NCI-H1930 (cell line): ENCODE results near the gene NOP10.
"Not testable (repeated sequence)": the region's sequence is repeated elsewhere in the genome, so short reads cannot be mapped to it uniquely, and the experiment has no call there.

Experiments
- DNase-seq, 2 experiments: peaks; one replicate each; lab custom pipeline; 2025; lab: John Stamatoyannopoulos, UW

Gene NOP10

DNA sequence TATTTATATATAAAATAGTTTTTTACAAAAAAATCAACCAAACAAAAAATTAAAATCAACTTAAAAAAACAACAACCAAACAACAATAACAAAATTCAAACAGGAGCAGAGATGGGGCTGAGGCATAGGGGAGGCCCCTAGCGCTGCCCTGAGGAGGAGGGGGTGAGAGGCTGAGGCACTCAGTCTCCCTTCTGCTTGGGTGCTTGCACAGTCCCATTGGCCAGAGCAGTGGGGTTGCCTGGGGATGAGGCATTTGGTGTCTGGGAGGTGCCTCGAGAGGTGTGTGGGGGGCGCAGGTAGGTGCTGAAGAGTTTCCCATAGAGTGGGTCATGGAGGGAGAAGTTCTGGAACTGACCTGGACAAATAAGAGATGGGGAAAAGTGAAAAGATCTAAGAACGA is 16.0 kb upstream of the NOP10 start:
- DNase-seq: no peak

DNA sequence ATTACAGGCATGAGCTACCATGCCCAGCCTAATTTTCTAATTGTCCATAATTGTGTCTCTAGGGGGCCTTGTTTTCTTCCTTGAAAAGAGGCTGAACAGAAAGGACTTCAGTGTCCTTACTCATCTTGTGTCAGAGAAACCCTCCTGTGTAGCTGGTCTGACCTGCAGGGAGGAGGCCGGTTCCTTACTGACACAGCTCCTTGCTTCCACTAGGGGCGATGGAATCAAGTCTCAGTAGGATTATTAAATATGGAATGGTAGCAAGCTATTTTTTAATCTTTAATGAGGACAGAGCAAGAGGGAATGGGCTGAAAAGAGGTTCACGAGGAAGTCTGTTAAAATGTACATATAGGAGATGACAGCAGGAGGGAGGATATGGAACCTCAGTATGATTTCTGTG is 15.4 kb upstream of the NOP10 start:
- DNase-seq: no peak

GRCh38 chr15:34357653-34358052 is 14.7 kb upstream of the NOP10 start:
- no peak for DNase-seq

DNA sequence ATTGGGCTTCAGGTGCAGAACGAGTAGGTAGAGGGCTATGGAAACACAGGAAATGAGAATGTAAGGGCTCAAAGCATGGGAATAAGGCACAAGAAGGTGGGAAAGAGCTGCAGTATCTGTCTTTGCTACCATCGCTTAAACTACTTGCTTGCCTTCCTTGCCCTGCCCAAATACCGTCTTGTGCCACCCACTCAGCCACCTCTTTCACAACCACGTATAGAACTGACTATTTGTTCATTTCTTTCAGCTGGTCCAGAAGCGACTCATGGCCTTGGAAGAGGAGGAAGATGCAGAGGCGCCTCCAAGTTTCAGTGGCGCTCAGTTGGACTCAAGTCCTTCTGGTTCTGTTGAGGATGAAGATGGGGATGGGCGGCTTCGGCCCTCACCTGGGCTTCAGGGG is 12.3 kb upstream of the NOP10 start:
- no peak for DNase-seq

- DNase-seq: no peak
These were observed 11.3 kb upstream of the NOP10 start for GRCh38 chr15:34354286-34354685.

- no peak for DNase-seq
These were observed 10.7 kb upstream of the NOP10 start for GRCh38 chr15:34353627-34354026.

DNA sequence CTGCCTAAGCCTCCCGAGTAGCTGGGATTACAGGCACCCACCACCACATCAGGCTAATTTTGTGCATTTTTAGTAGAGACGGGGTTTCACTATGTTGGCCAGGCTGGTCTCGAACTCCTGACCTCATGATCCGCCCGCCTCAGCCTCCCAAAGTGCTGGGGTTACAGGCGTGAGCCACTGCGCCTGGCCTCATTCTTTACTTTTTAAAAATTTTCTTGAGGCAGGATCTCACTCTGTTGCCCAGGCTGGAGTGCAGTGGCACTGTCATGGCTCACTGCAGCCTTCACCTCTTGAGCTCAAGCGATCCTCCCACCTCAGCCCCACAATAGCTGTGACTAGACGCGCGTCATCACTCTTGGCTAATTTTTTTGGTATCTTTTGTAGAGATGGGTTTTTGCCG is 10.1 kb upstream of the NOP10 start:
- not testable (repeated sequence) for DNase-seq

DNA sequence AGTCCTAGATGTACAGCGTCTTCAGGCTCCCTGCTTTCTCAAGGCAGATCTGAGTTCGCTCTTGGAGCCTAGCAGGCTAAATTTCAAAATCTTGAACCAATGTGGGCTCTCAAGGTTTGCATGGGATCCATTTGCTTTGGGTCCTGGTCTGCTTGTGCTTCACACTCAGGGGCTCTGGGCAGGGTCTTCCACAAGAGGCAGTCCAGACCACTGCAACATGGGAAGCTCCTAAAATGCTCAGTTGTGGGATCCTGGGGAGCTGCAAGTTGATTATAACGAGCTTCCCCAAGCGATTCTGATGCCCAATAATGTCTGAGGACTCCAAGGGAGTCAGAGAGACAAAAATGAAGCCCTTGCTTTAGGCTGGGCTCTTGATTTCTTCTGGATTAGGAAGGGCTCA is 6.8 kb upstream of the NOP10 start:
- DNase-seq: no peak

DNA sequence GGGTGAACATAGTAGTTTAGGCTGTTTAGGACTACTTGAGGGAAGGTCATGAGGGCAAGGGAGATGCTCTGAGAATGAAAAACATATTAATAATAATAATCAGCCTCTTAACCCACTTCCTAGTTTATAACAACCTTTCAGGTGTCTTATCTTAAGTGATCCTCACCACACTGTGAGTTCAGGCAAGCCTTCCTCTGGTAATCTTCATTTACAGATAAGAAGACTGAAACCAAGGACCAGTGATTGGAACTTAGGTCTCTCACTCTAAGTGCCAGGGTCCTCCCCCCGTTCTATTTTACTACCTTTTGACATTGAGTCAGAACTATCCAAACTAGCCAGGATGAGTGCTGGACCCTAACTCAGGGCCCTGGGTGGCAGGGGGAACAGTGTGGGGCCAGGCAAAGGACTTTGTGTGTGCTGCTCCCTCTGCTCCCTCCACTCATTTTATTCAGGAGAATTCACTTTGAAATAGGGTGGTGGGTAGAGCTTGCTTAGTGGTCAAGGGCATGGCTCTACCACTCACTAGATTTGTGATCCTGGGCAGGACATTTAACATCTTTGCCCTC is 5.9 kb upstream of the NOP10 start:
- DNase-seq: no peak

GRCh38 chr15:34347951-34348638 is 5.2 kb upstream of the NOP10 start:
- no peak for DNase-seq

DNA sequence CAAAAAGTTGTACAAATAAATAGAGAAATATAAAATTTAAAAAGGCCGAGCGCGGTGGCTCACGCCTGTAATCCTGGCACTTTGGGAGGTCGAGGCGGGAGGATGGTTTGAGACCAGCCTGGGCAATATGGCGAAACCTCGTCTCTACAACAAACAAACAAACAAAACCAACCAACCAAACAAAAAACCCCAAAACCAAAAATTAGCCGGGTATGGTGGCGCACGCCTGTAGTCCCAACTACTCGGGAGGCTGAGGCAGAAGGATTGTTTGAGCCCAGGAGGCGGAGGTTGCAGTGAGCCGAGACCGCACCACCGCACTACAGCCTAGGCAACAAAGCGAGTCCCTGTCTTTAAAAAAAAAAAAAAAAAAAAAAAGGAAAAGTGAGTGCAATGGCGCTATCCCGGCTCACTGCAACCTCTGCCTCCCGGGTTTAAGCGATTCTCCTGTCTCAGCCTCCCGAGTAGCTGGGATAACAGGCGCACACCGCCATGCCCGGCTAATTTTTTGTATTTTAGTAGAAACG is 661 bp downstream of the NOP10 start:
- DNase-seq: not testable (repeated sequence)

GRCh38 chr15:34341381-34342212 is 1.3 kb downstream of the NOP10 start:
- no peak for DNase-seq

GRCh38 chr15:34339946-34340345 is 3.0 kb downstream of the NOP10 start:
- DNase-seq: no peak

GRCh38 chr15:34338347-34338746 is 4.6 kb downstream of the NOP10 start:
- DNase-seq: no peak

DNA sequence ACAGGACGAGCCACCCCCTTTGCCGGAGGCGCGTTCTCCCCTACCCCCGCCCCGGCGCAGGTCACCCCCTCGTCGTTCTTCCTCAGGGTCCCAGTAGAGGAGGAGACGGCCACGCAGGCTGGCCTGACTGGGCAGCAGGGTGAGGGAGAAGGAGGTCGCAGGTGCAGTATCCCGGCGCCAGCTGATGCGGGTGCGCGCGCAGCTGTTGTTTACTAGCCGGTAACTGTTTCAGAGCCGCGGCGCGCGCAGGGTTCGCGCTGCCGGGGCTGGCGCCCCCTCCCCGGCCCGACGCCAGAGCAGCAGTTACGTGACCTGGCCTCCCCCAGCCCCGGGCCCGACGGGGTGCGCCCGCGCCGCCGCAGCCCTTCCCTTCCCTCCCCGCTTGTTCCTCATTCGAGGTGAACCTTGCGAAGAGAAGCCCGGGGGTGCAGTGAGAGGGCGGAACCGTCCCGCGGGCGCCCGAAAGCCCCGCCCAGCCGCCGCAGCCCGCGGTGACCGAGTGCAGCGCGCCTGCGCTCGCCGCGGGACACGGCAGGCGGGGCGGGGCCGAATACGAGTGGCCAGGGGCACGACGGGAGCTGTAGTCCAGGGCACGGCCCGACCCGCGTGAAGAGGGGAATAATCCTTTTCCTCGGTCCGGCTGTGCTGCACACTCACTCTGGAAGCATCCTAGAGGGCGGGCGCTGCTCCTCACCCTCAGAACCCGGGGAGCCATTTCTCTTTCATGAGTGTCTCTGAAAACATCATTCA is 5.2 kb downstream of the NOP10 start, which contains the start of gene SLC12A6:
Gene SLC12A6, minus strand, starts transcription at position 225 of the 750 bp plus-strand sequence. CDS start 1,101 bp downstream, outside the sequence.
- DNase-seq: peak; percentile 60 to 75

GRCh38 chr15:34336991-34337556 is 5.9 kb downstream of the NOP10 start:
- no peak for DNase-seq

GRCh38 chr15:34336231-34336990 is 6.5 kb downstream of the NOP10 start:
- DNase-seq: no peak

DNA sequence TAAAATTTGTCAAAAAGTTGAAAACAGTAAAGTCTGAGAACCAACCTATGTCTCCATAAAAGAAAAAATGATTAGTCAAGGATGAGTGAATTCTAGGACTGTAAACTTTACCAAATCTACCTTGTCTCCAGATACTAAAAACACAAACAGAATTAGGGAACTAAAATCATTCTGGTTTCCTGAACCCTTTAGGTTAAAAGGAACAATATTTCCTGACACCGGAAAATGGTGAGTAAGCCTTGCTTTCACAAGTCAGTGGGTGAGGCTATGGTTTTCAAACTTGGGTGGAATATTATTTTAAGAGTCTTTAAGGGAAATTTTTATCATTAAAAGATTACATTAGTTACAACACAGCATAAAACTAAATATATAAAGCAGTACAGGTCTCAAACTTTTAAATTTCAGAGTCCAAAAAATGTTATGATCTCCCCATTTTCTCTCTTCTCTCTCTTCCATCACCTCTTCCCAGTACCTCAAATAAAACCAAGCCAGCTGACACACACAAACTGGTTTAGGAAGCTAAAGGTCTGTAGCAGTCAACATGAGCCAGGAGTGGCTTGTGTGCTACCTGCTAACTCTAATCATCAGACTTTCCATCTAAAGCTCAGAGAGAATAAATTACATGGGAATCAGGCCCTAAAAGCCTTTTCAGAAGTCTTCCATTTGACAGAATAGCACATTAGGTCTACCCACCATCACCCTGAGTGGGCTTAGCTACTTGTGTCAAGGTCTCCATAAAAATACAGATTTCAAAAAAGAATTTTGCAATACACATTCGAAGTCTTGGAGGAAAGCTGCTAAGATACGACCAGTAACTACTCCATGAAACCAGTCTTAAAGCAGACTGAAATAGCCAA is 7.5 kb downstream of the NOP10 start:
- DNase-seq: no peak

DNA sequence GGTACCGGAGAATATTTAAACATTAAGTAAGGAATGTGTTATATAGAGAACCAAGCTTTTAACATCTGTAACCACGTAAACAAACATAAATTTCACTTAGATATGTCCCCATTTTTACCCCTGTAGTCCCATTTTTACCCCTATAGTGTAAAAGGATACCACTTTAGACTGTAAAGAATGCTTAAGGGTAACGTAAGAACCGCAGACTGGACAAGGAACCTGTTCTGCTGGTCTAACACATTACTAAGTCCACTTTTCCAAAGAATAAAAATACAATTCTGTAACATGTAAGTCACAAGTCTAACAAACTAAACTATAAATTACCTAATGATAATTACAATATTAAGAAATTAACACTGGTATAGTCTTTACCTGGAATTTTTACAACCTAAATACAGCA is 8.3 kb downstream of the NOP10 start:
- no peak for DNase-seq

DNA sequence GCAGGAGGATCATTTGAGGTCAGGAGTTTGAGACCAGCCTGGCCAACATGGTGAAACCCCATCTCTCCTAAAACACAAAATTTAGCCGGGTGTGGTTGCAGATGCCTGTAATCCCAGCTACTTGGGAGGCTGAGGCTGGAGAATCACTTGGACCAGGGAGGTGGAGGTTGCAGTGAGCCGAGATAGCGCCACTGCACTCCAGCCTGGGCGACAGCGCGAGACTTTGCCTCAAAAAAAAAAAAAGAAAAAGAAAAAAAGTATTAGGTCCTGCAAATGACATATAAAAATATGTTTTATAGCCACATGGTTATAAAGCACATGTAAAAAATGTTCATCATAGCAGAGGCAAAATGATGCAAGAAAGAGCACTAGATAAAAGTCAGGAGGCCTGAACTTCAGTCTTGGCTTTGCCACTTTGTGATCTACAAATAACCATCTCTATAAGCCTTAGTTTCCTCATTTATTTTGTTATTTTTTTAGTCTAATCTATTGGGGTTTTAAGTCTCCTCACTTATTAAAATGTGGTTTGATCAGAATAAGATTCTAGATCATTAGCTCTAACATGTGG is 10.3 kb downstream of the NOP10 start:
- DNase-seq: no peak
